ENCODE data around the gene PRKCE. TPM values are rescaled to one million over a fixed set of nuclear protein-coding genes. Genes with fewer than 3 reads are reported as not detected.

PRKCE gene
- total and polyA plus RNA-seq, 2 donors (not counting 3 experiments of a cell fraction or from before 2014, with no cell fraction given): 27.9 to 33.9 TPM

- ChIA-PET CTCF (interaction anchor here (3.0 kb wide), 1 partner anchor 11 kb away, joined by 13 read pairs; no protein-coding TSS in a partner anchor), POLR2A (no interaction called here)
- no peaks in the 10 kb centered on the region for H4K20me1 ChIP-seq (replicated peaks; ENCODE audit: control insufficient read depth, extremely low read depth, insufficient read depth, low read length)
- no peak overlapping the region for H3K4me3 ChIP-seq (replicated peaks in 1 of 3; ENCODE audit: insufficient read depth in 1 of 3, low read depth in 1 of 3, low read length in 3 of 3)
- no peak for FAIRE-seq
- no peak overlapping the region for H3K4me2 ChIP-seq (ENCODE audit: insufficient read depth, low read length)
- no peak for DNase-seq (ENCODE audit: low read depth, low spot score)
- TF ChIP-seq GATA2 (IDR thresholded peaks at IDR 0.05; ENCODE audit: insufficient read depth, insufficient read length, low read depth, low read length) (no peak), POLR2A (IDR thresholded peaks at IDR 0.05; ENCODE audit: low read depth, low read length) (no peak), MYC (IDR thresholded peaks at IDR 0.05; ENCODE audit: low read depth, low read length) (no peak), FOS (IDR thresholded peaks at IDR 0.05; ENCODE audit: borderline replicate concordance, insufficient read depth, low read length) (no peak), CTCF (IDR thresholded peaks at IDR 0.05; ENCODE audit: extremely low read depth in 1 of 2, insufficient read depth in 1 of 2, low read depth in 1 of 2, low read length in 2 of 2) (no peak), POLR2AphosphoS5 (IDR thresholded peaks at IDR 0.05; ENCODE audit: insufficient read depth, low read depth, low read length) (no peak), EZH2 (IDR thresholded peaks at IDR 0.05; ENCODE audit: borderline replicate concordance, low read depth, low read length, severe bottlenecking) (no peak), JUN (IDR thresholded peaks at IDR 0.05; ENCODE audit: borderline replicate concordance, insufficient read depth, insufficient read length, low read depth) (no peak), MAX (IDR thresholded peaks at IDR 0.05; ENCODE audit: insufficient read depth, insufficient read length) (no peak)
- H3K79me2 ChIP-seq (ENCODE audit: control insufficient read depth, insufficient read depth, low read length): no peaks in the 10 kb centered on the region
- H3K27me3 ChIP-seq (ENCODE audit: control insufficient read depth in 2 of 2, insufficient read depth in 2 of 2, low read length in 2 of 2): no peaks in the 10 kb centered on the region
- H3K4me1 ChIP-seq (ENCODE audit: control insufficient read depth, extremely low read depth, insufficient read depth, low read length): no peaks in the 10 kb centered on the region
- H3K9me3 ChIP-seq (replicated peaks; ENCODE audit: control insufficient read depth, insufficient read depth, low read length): no peaks in the 10 kb centered on the region
- no peaks in the 10 kb centered on the region for H3K9me1 ChIP-seq (replicated peaks; ENCODE audit: control insufficient read depth, extremely low read depth, insufficient read depth, low read length)
- no peaks in the 10 kb centered on the region for H3K36me3 ChIP-seq (ENCODE audit: control insufficient read depth in 2 of 2, extremely low read depth in 1 of 2, insufficient read depth in 2 of 2, low read length in 2 of 2)
- H3K9ac ChIP-seq (replicated peaks; ENCODE audit: extremely low read depth, insufficient read depth, low read length): no peak overlapping the region
- dilution Hi-C loops (cut with MboI; ENCODE audit: extremely low pct_ligation_motif_present, low sequenced_read_pairs) (no loop called here), intact Hi-C loops (cut with micrococcal nuclease) (no loop called here)
- no peak overlapping the region for H2AFZ ChIP-seq (ENCODE audit: low read depth, low read length)
- no peak overlapping the region for H3K27ac ChIP-seq (ENCODE audit: insufficient read depth, low read depth, low read length)
- BruUV-seq (replicated peaks): no TSS peak
Measured at GRCh38 chr2:46231721-46232120, 580.2 kb downstream of the PRKCE start.
